IMR-90 (cell line): ENCODE measurements around the gene WDR90.

Experiments
- ELK1 ChIP-seq: fragments of 150-350 bp; IDR thresholded peaks from 2 replicates; pipeline ENCODE4 v1.6.1; 2016; ENCODE audit warnings: low read depth, mild to moderate bottlenecking, low read length, moderate library complexity, borderline replicate concordance
- POLR2A ChIP-seq: IDR thresholded peaks from 2 replicates; pipeline ENCODE4 v1.6.1; 2012; ENCODE audit warnings: mild to moderate bottlenecking, low read depth, low read length

GRCh38 chr16:660132-660458 lies 10.9 kb downstream of the WDR90 start:
- TF ChIP-seq POLR2A: no peak
- no peak for TF ChIP-seq ELK1
